Measurements from ENCODE around the gene SHKBP1.
"Not testable (repeated sequence)": the region's sequence is repeated elsewhere in the genome, so short reads cannot be mapped to it uniquely, and the experiment has no call there.

Gene SHKBP1

DNA sequence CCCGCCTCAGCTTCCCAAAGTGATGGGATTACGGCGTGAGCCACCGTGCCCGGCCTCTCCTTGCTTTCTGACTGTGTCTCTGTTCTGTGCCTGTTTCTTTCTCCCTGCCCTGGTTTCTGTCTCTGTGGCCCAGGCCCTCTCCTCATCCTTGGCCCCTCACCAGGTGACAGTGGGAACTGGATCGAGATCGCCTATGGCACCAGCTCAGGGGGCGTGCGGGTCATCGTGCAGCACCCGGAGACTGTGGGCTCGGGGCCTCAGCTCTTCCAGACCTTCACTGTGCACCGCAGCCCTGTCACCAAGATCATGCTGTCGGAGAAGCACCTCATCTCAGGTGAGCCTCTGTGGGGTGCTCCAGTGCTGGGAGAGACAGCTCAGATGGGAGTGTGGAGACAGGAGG, 9.9 kb downstream of the SHKBP1 start:
- no peak for DNase-seq

DNA sequence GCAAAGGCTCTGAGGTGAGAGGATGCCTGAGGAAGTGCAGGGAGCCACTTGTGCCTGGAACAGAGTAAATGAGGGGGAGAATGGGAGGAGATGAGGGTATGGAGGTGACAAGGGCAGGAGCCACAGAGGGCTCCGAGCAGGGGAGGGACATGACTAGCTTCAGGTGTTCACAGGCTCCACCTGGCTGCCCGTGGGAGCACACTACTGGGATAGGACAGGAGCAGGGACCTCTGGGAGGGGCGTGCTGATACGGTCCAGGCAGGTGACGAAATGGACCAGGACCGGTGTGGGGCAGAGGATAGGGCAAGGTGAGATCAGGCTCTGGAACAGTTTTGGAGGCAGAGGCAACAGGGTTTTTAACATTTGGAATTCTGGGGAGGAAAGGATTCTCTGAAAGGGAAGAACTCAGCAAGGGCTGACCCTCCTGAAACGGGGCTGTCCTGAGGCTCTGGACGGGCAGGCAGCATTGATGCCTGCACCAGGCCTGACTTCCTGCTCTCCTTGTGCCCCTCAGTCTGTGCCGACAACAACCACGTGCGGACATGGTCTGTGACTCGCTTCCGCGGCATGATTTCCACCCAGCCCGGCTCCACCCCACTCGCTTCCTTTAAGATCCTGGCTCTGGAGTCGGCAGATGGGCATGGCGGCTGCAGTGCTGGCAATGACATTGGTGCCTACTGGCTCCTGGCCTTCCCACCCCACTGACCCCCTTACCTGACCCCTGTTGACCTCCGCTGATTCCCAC, 11.6 kb downstream of the SHKBP1 start:
- DNase-seq, result no peak

DNA sequence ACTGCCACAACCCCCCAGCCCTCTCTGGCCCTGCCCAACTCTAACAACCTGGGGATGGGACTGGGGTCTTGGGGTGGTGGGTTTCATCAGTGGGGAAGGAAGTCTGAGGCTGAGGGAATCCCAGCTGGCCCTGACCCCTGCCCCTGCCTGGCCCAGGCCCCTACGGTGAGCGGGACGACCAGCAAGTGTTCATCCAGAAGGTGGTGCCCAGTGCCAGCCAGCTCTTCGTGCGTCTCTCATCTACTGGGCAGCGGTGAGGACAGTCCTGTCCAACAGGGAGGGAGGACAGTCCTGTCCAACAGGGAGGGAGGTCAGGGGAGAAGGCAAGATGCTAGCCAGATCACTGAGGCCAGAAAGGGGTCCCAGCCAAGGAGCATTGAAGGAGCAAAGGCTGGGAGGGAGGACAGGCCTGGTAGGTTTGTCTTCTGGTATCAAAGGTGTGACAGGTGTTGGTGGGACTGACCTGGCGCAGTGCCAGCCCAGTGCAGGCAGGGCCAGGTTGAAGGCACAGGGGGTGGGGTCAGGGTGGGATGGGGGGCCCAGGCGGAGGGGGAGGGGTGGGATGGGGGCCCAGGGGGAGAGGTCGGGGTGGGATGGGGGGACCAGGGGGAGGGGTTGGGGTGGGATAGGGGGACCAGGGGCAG, 12.4 kb downstream of the SHKBP1 start:
- DNase-seq, result no peak

DNA sequence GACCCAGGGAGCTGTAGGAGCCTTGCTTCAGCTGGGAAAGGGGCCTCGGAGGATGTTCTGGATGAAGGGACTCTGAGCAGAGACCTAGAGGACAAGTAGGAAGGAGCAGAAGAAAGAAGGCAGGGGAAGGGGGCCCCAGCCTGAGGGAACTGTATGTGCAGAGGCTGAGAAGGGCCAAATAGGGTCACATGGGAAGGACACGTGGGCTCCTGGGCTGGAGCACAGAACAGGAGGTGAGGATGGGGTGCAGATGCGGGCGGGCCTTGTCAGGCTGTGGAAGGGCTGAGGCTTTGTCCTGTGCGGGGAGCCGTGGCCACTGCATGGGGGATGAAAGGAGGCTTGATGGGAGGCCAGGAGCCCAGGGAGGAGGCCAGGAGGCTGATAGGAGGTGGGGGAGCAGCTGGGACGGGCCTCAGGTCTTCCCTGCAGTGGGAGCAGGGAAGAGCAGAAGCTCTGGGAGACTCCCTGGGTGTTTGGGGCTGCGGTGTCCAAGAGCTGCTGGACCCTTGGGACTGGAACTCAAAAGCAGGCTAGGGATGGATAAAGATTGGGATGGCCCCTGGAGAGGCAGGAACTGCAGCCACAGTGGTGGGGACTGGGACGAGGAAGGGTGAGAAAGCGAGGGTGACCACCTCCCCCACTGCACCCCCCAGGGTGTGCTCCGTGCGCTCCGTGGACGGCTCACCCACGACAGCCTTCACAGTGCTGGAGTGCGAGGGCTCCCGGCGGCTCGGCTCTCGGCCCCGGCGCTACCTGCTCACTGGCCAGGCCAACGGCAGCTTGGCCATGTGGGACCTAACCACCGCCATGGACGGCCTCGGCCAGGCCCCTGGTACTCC, 13.1 kb downstream of the SHKBP1 start:
- DNase-seq, result no peak

DNA sequence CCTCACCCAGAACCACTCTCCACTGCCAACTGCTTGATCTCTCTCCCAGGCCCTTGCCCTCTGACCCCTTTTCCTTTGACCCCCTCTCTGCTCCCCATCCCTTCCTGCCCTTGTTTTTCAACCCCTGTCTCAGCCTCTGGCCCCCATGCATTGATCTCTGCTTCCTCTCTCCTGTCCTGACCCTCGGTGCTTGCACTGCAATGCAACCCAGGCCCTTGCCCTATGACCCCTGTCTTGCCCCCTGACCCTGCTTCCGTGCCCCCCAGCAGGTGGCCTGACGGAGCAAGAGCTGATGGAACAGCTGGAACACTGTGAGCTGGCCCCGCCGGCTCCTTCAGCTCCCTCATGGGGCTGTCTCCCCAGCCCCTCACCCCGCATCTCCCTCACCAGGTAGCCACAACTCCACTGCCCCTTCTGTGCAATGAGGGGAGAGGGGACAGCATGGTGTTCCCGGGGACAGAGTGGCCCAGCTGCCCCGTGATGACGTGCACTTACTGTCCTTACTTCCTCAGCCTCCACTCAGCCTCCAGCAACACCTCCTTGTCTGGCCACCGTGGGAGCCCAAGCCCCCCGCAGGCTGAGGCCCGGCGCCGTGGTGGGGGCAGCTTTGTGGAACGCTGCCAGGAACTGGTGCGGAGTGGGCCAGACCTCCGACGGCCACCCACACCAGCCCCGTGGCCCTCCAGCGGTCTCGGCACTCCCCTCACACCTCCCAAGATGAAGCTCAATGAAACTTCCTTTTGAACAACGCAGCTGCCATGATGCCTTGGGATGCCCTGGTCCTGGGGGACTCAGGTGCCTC, 14.0 kb downstream of the SHKBP1 start:
- no peak for DNase-seq

DNA sequence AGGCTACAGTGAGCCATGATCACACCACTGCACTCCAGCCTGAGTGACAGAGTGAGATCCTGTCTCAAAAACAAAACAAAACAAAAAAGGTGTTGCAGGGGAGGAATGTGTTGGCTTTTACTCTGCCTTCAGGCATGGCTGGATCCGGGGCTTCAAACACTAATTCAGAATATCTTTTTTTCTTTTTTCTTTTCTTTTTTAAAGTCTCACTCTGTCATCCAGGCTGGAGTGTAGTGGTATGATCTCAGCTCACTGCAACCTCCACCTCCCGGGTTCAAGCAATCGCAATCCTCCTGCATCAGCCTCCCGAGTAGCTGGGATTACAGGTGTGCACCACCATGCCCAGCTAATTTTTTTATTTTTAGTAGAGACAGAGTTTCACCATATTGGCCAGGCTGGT, 15.1 kb downstream of the SHKBP1 start:
- DNase-seq, result not testable (repeated sequence)

DNA sequence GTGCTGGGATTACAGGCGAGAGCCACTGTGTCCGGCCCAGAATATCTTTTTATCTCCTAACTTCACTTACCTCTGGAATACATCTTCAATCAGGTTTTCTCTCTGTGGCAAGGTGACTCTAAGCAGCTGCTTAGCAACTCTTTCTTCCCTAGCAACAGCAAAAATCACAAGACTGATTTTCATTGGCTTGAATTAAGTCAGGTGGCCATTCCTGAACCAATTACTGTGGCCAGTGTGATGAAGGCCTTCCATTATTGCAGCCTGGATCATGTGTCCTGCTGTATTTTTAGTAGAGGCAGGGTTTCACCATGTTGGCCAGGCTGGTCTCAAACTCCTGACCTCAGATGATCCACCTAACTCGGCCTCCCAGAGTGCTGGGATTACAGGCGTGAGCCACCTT, 15.5 kb downstream of the SHKBP1 start:
- DNase-seq, result no peak

DNA sequence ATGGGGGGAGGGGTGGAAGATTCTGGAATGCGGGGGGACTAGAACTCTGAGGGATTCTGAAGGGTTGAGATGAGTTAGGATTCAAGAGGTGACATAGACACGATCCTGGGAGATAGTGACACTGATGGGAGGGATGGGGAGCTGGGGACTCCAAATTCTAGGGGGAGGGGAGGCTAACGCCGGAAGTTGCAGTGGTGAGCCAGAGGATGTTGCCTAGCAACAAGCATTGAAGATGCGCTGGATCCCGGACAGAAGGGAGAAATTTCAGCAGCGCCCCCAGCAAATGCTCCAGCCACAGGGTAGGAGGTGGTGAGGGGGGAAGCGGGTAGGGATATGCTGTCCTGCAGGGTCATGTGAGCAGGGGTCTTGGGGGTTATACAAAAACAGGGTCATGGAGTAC, 17.6 kb downstream of the SHKBP1 start:
- no peak for DNase-seq

DNA sequence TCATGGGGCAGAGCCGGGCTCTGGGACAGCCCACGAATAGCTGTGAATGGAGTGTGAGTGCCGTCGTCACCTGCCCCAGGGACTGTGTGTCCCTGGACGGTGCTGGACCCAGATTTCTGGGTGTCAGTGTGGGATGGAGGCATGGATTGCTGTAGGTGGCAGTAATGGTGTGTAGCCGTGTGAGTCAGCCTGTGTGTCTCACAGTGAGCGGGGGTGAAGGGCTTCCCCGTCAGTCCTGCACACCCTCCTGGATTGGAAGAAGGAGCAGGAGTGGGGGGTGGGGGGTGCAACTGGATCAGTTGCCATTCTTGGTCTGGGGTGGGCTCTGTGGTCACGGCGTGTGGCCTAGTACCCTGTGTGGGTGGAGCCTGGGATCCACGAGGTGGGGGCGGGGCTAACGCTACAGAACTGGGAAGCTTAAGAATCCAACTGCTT, 18.0 kb downstream of the SHKBP1 start:
- DNase-seq, result no peak

DNA sequence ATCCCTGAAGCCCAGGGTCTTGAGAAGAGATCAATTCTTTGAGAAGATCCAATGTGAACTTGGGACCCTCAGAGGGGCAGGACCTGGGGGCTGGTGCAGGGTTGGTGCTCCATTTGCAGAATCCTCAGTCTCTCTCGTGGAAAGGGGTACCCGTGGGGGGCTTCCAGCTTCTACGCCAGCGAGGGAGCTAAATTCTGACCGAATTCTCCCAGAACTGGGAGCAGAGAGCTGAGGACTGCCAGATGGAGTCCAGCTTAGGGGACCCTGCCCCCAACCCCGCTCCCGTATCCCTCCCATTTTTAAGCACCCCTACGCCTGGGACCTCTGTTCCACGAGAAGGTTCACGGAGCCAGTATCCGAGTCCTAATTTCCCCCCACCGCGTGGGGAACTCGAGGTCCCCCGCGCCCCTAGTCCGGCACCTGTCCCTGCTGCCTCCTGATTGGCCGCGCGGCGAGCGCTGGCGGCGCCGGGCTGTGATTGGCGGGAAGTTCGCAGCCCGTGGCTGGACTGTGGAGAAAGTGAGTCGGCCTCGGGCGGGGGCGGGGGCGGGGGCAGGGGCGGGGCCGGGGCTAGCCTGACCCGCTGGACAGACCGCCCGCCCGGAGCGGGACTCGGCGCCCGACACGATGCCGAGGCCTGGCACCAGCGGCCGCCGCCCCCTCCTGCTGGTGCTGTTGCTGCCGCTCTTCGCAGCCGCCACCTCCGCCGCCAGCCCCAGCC, 20.1 kb downstream of the SHKBP1 start:
- DNase-seq, result no peak

DNA sequence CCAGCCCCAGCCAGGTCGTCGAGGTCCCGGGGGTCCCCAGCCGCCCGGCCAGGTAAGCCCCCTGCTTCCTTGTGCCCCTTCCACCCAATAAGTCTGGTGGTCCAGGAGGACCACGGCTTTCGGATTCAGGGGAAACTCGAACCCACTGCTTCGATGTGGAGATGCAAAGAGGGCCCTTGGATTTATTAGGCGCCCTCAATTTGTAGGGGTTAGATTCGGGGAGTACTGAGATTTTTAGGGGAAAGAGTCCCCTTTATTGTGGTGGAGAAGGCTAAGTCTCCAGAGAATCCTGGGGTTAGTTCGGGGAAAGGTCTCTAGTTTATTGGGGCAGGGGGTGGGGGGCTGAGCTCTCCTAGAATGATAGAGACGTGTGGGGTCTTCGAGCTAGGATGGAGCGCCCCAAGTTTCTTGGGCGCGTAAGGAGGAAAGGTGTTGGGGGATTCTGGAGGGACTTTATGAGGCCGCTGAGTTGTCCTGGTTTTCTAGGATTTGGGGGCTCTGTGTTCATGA, 20.7 kb downstream of the SHKBP1 start:
- no peak for DNase-seq

DNA sequence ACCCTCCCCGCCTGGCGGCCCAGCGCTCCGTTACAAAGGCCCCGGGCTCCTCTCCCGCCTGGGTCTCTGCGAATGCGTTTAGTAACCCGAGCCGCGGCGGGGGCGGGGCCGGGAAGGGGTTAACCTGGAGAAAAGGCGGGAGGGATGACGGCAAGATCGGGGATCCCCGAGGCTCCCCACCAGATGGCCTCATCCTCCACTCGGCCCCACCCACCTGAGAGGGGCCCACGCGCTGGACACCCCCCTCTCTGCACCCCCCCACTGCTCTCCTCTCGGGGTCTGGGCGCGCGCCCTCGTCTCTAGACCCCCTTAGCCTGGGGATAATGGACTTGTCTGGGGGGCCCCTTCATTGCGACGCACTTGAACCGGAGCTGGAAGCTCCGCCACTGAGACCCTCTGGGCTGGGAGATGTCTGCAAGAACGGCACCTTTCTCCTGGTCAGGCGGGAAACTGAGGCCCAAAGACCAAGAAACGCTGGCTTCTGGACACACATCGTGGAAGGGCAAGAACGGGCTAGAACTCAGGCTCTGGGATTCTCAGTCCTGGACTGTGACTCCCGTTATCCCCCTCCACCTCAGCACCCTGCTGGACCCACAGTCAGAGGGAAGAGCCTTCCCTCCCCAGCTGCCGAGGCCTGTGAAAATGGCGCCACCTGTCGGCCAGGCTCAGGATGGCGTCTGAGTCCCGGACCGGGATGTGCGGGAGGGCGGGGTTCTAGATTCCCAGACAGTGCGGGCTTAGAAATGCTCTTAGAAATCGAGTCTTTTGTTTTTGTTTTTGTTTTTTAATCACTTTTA, 21.6 kb downstream of the SHKBP1 start:
- peak; percentile 78 for DNase-seq

DNA sequence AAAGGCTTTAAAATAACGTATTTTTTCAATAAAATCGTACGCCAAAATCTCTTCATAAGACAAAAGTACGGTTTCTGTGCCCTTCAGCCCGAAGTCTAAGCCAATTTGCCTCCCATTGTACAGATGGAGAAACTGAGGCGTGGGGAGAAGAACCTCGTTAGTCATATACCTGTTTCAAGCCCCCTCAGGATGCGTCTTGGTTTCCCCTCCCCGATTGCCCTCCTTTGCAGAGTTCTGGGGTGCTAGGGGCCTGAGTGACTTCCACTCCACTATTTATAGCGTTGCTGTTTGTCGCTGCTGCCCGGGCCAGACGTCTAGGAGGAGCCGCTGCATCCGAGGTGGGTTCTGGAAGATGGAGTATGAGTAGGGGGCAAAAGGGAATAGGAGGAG, 22.2 kb downstream of the SHKBP1 start:
- DNase-seq, result no peak

DNA sequence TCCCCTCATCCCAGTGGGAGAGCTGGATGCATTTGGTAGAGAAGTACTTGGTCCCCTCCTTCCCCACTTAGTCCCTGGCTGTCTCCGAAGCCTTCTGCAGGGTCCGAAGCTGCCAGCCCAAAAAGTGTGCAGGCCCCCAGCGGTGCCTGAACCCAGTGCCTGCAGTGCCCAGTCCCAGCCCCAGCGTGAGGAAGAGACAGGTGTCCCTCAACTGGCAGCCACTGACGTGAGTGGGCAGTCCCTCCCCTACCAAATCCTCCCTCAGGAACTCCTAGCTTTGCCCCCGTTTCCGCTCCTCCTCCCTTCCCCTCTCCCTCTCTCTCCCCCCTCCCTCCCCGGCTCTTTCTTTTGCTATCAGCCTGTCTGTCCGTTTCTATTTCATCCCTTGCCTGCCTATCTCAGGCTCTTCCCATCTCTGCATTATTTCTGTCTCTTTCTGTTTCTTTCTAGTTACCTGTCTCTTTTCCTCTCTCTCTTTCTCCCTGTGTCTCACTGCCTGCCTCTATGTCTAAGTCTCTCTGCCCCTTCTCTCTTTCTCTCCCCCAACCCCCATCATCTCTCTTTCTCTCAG, 22.7 kb downstream of the SHKBP1 start:
- DNase-seq, result no peak

DNA sequence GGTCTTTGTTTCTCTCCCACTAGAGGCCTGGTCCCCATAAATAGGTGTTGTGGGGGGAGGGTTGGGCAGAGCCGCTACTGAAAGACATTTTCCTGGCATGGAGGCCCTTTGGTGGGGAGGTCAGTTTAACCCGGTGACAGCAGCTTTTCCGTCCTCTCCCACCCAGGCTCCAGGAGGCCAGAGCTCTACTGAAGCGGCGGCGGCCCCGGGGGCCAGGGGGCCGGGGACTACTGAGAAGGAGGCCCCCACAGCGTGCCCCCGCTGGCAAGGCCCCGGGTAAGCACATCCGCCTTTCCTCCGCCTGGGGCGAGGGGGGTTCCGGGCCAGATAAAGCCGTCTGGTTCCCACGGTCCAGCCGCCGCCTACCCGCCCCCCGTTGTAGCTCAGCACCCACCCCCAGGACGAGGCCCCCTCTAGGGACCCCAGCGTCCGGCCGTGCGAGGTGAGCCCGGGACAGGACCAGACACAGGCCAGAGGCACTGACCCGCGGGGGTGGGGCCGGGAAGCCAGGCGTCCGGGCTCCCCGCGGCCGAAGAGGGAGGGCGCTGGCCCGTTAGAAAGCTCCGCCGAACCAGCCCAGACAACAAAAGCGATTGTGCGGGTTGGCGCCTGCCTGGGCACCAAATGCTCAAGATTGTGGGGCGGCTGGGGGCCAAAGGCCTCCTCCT, 23.4 kb downstream of the SHKBP1 start:
- DNase-seq, result no peak

DNA sequence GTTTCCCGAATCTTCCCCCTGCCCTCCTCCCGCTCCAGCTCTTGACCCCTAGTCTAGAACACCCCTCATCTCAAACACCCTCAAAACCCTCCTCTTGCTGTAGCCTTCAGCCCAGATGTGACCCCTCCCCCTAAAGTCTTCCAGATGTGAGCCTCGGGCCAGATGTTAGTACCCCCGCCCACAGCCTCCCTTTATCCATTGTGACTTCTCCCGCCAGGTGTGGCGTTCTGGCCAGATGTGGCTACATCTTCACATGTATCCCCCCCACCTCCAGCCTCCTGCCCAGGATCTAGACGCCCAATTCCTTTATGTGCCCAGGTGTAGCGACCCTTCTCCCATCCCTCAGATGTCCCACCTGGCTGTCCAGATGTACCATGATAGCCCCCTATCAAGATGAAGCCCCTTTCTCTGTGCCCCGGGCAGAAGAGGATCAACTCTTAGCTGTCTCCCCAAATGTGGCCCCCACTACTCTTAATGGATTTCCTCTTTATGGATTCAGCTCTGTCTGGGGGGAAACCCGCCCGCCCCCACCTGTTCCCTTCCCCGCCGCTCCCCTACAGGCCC, 24.0 kb downstream of the SHKBP1 start:
- DNase-seq, result no peak

DNA sequence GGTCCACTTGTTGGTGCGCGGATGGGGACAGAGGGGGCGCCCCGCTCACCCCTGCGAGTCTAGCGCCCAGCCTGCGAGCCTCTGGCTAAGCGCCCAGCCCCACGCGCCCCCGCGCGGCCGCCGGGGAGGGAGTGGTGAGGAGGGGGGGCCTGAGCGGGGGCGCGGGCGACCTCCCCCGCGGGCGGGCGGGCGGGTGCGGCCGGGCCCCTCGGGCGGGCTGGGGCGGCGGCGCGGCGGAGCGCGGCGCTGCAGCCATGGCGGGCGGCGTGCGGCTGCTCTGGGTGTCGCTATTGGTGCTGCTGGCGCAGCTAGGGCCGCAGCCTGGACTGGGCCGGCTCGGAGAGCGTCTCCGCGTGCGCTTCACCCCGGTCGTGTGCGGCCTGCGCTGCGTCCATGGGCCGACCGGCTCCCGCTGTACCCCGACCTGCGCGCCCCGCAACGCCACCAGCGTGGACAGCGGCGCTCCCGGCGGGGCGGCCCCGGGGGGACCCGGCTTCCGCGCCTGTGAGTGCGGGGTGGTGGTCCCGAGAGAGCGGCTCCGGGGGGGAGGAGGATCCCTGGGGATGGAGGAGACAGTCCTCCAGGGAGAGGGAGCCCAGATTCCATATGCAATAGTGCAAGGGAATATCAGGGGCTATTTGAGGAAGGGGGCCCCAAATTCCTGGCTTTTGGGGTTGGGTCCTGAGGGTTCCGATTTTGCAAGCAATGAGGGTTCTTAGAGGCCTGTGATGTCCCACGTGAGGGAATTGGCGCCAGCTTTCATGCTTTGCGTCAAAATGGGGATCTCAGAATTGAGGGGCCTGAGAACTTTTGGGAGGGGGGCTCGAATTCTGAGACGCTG, 24.7 kb downstream of the SHKBP1 start, which contains the start of gene LTBP4:
Gene LTBP4 (plus strand): TSS at position 236 of the 841 bp plus-strand sequence. CDS start 19 bp downstream, at position 255.
- DNase-seq, result no peak

DNA sequence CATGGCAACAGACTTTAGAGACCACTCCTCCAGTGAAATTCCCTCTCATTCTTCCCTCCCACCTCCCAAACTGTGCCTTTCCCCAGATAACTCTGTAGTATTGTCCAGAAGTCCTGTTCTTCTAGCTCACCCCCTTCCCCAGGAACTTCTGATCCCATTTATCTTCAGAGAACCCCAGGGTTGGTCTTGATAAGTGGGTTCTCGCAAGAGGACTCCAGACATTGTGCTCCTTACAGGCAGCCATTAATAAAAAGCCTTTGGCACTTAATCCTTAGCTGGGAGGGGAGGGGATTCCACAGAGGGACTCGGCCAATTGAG, 26.4 kb downstream of the SHKBP1 start:
- DNase-seq, result no peak
